GM23338 (cell line): ENCODE data around the gene LYPLAL1. TPM values are rescaled to one million over a fixed set of nuclear protein-coding genes. Genes with fewer than 3 reads are reported as not detected.

Experiments used
- ATAC-seq: fragments of 200-7000 bp; cut with Tn5 transposase; 3 replicates; pipeline ENCODE4 v1.9.1; 2020
- DNase-seq: peaks from one replicate; pipeline ENCODE4 v3.0.0-alpha.2; 2015; ENCODE audit warnings: low spot score
- H2AFZ ChIP-seq: fragments of 200-600 bp; sonication (generic); 2 replicates; pipeline ENCODE4 v1.8.0; 2016; ENCODE audit warnings: antibody characterized with exemption, mild to moderate bottlenecking, moderate library complexity
- H3F3A ChIP-seq: fragments of 200-600 bp; sonication (generic); replicated peaks from 2 replicates; pipeline ENCODE4 v1.8.0; 2017; ENCODE audit warnings: antibody characterized with exemption, mixed run types, low read depth
- H3K27ac ChIP-seq: fragments of 200-600 bp; sonication (generic); 2 replicates; pipeline ENCODE4 v1.6.1; 2016; ENCODE audit warnings: low read depth
- H3K27me3 ChIP-seq: fragments of 200-600 bp; sonication (generic); 2 replicates; pipeline ENCODE4 v1.8.0; 2016; ENCODE audit warnings: mild to moderate bottlenecking, mixed run types, moderate library complexity; ENCODE audit not compliant: insufficient read depth
- H3K36me3 ChIP-seq: fragments of 200-600 bp; sonication (generic); 2 replicates; pipeline ENCODE4 v1.8.0; 2016; ENCODE audit warnings: mild to moderate bottlenecking; ENCODE audit not compliant: insufficient read depth
- H3K4me1 ChIP-seq: fragments of 200-600 bp; sonication (generic); 2 replicates; pipeline ENCODE4 v1.8.0; 2016; ENCODE audit warnings: mild to moderate bottlenecking, moderate library complexity; ENCODE audit not compliant: insufficient read depth
- H3K4me2 ChIP-seq: fragments of 200-600 bp; sonication (generic); 2 replicates; pipeline ENCODE4 v1.7.1; 2017; ENCODE audit warnings: mixed run types
- H3K4me3 ChIP-seq: fragments of 200-600 bp; sonication (generic); 2 replicates; pipeline ENCODE4 v1.6.1; 2016; ENCODE audit warnings: mixed run types
- H3K79me2 ChIP-seq: fragments of 200-600 bp; sonication (generic); replicated peaks from 2 replicates; pipeline ENCODE4 v1.8.0; 2017; ENCODE audit warnings: mild to moderate bottlenecking; ENCODE audit not compliant: insufficient read depth
- H3K9me2 ChIP-seq: fragments of 200-600 bp; sonication (generic); 2 replicates; pipeline ENCODE4 v1.8.0; 2017; ENCODE audit not compliant: insufficient read depth
- H4K20me1 ChIP-seq: fragments of 200-600 bp; sonication (generic); replicated peaks from 2 replicates; pipeline ENCODE4 v1.8.0; 2017; ENCODE audit warnings: mild to moderate bottlenecking; ENCODE audit not compliant: insufficient read depth
- H3K27ac Mint-ChIP-seq: 2 replicates; pipeline ENCODE4 v1.8.0; 2020; ENCODE audit warnings: inconsistent platforms, mild to moderate bottlenecking, moderate library complexity, mixed read lengths
- H3K27me3 Mint-ChIP-seq: 3 replicates; pipeline ENCODE4 v1.8.0; 2022; ENCODE audit warnings: low read depth, mild to moderate bottlenecking, moderate library complexity, mixed read lengths, inconsistent platforms; ENCODE audit not compliant: insufficient read depth, poor library complexity
- H3K36me3 Mint-ChIP-seq: 3 replicates; pipeline ENCODE4 v1.8.0; 2021; ENCODE audit warnings: low read depth, mild to moderate bottlenecking, inconsistent platforms, moderate library complexity, mixed read lengths
- H3K4me1 Mint-ChIP-seq: 3 replicates; pipeline ENCODE4 v1.8.0; 2020; ENCODE audit warnings: mild to moderate bottlenecking, inconsistent platforms, mixed read lengths
- H3K4me3 Mint-ChIP-seq: 3 replicates; pipeline ENCODE4 v1.8.0; 2021; ENCODE audit warnings: moderate library complexity, mild to moderate bottlenecking, inconsistent platforms, mixed read lengths
- H3K9me3 Mint-ChIP-seq: 3 replicates; pipeline ENCODE4 v1.8.0; 2020; ENCODE audit warnings: moderate library complexity, mild to moderate bottlenecking, inconsistent platforms, mixed read lengths
- CREB1 ChIP-seq: fragments of 250-450 bp; sonication (Bioruptor Pico); IDR thresholded peaks from 2 replicates; pipeline ENCODE4 v1.5.0; 2020; ENCODE audit warnings: low read depth, mild to moderate bottlenecking, moderate library complexity
- CTCF ChIP-seq, 2 experiments: fragments of 200-600 bp in 1 of 2; sonication (generic) in 1 of 2; conservative IDR thresholded peaks; 2 replicates each; pipeline versions ENCODE4 v1.5.1 to v1.6.1; 2016 to 2017; ENCODE audit warnings: antibody characterized with exemption in 2 of 2, low read depth in 2 of 2, mild to moderate bottlenecking in 2 of 2, moderate library complexity in 1 of 2
- EZH2 ChIP-seq: fragments of 200-600 bp; sonication (generic); IDR thresholded peaks from one replicate; pipeline ENCODE4 v1.8.0; 2017; ENCODE audit warnings: antibody characterized with exemption, mild to moderate bottlenecking, low read depth; ENCODE audit not compliant: unreplicated experiment
- EZH2phosphoT487 ChIP-seq: fragments of 200-600 bp; sonication (generic); IDR thresholded peaks from one replicate; pipeline ENCODE4 v1.8.1; 2018; ENCODE audit warnings: antibody characterized with exemption; ENCODE audit not compliant: unreplicated experiment
- NANOG ChIP-seq: IDR thresholded peaks from 2 replicates; pipeline ENCODE4 v1.6.1; 2016; ENCODE audit warnings: antibody characterized with exemption, borderline replicate concordance
- POLR2AphosphoS5 ChIP-seq: IDR thresholded peaks from 2 replicates; pipeline ENCODE4 v1.6.1; 2016; ENCODE audit warnings: antibody characterized with exemption, low read depth
- ZNF114 ChIP-seq: fragments of 250-450 bp; sonication (Bioruptor Pico); IDR thresholded peaks from 2 replicates; pipeline ENCODE4 v1.5.0; 2020; ENCODE audit warnings: mild to moderate bottlenecking, moderate library complexity
- ZNF331 ChIP-seq: fragments of 250-450 bp; sonication (Bioruptor Pico); IDR thresholded peaks from 2 replicates; pipeline ENCODE4 v1.5.0; 2020; ENCODE audit warnings: low read depth, mild to moderate bottlenecking, moderate library complexity
- polyA plus RNA-seq: library from polyadenylated mRNA; unstranded; fragments of >200 nt; fragmentation: Nextera tagmentation; extraction: Ambion mirVana; gene quantifications from 2 replicates; pipeline ENCODE4 v1.2.1, GENCODE V29; 2016
- total RNA-seq: library from RNA; depleted of rRNA; stranded (reverse); fragments of >200 nt; shearing (Covaris generic); gene quantifications from 2 replicates; pipeline ENCODE4 v1.2.3, GENCODE V29; 2014
- TF ChIP-seq, protein P1 (sequence below): IDR thresholded peaks from 2 replicates; pipeline ENCODE4 v1.6.1; 2016; ENCODE audit warnings: antibody characterized with exemption

LYPLAL1 gene
- total and polyA plus RNA-seq, 2 experiments from 2014 or later, result 9.9 to 60.2 TPM

- TF ChIP-seq CTCF (conservative IDR thresholded peaks at IDR 0.05; ENCODE audit: low read depth in 2 of 2), result no peak
- no peak for TF ChIP-seq POLR2AphosphoS5
- TF ChIP-seq NANOG, result no peak
Measured at GRCh38 chr1:219223496-219223895, 49.8 kb downstream of the LYPLAL1 start (continued).

GRCh38 chr1:219226196-219226595 is 52.5 kb downstream of the LYPLAL1 start:
- DNase-seq, result no peak
- no peak overlapping the region for H3K4me3 ChIP-seq
- no peaks in the 10 kb centered on the region for H3K9me3 Mint-ChIP-seq
- no peaks in the 10 kb centered on the region; the same call in 2 of the 3 replicates for H3K36me3 Mint-ChIP-seq
- no peaks in the 10 kb centered on the region for H3K79me2 ChIP-seq
- no peaks in the 10 kb centered on the region for H3K4me1 Mint-ChIP-seq
- H3K9me2 ChIP-seq, result peaks cover 6% of the 10 kb centered on the region; the same call in 1 of the 2 replicates
- H3K4me2 ChIP-seq, result no peak overlapping the region
- H3K27me3 ChIP-seq, result no peaks in the 10 kb centered on the region
- H3F3A ChIP-seq, result no peaks in the 10 kb centered on the region
- no peak overlapping the region for H3K4me3 Mint-ChIP-seq
- no peak for TF ChIP-seq EZH2phosphoT487
- TF ChIP-seq, protein P1, sequence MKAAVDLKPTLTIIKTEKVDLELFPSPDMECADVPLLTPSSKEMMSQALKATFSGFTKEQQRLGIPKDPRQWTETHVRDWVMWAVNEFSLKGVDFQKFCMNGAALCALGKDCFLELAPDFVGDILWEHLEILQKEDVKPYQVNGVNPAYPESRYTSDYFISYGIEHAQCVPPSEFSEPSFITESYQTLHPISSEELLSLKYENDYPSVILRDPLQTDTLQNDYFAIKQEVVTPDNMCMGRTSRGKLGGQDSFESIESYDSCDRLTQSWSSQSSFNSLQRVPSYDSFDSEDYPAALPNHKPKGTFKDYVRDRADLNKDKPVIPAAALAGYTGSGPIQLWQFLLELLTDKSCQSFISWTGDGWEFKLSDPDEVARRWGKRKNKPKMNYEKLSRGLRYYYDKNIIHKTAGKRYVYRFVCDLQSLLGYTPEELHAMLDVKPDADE, result no peak
- no peak for TF ChIP-seq CTCF (conservative IDR thresholded peaks at IDR 0.05; ENCODE audit: low read depth in 2 of 2)
- TF ChIP-seq EZH2, result no peak
- no peak for TF ChIP-seq ZNF114 (CRISPR knock-in tag)
- no peak for TF ChIP-seq ZNF331 (CRISPR knock-in tag)
- no peak for TF ChIP-seq POLR2AphosphoS5
- no peak for TF ChIP-seq CREB1 (CRISPR knock-in tag)
- ATAC-seq, result no peak
- H3K27me3 Mint-ChIP-seq, result no peaks in the 10 kb centered on the region
- no peaks in the 10 kb centered on the region for H3K36me3 ChIP-seq
- H3K27ac Mint-ChIP-seq, result no peak overlapping the region
- H3K27ac ChIP-seq, result no peak overlapping the region
- no peaks in the 10 kb centered on the region for H3K4me1 ChIP-seq
- no peak overlapping the region for H2AFZ ChIP-seq
- H4K20me1 ChIP-seq, result no peaks in the 10 kb centered on the region
